ENCODE data around the gene CAMK2D. TPM values are rescaled to one million over a fixed set of nuclear protein-coding genes. Genes with fewer than 3 reads are reported as not detected.

CAMK2D gene
- total RNA-seq, 1 experiment from 2014 or later = 29.5 TPM

GRCh38 chr4:113645771-113646441, 115.6 kb downstream of the CAMK2D start:
- intact Hi-C loops (cut with micrococcal nuclease; ENCODE audit: unreplicated experiment) = no loop called here
- Histone ChIP-seq H3K4me3 (ENCODE audit: low read depth in 2 of 2, low read length in 2 of 2) (peak overlapping the region in 1 of 2 experiments; percentile 14; a peak in 1 of 4 replicates), H3K27ac (ENCODE audit: low read length) (peak overlapping the region; percentile 89), H3K4me1 (ENCODE audit: control insufficient read depth, insufficient read depth, low read length) (peaks cover 47% of the 10 kb centered on the region), H3K36me3 (ENCODE audit: control insufficient read depth, insufficient read depth, low read length) (no peaks in the 10 kb centered on the region), H3K27me3 (ENCODE audit: control insufficient read depth, insufficient read depth, low read length) (no peaks in the 10 kb centered on the region), H3K9me3 (ENCODE audit: control insufficient read depth, insufficient read depth, low read depth, low read length) (no peaks in the 10 kb centered on the region)
- in situ Hi-C loops (cut with HindIII; ENCODE audit: low pct_unique_long_range_greater_than_20kb, low sequenced_read_pairs) = no loop called here
- ATAC-seq (peak; percentile 96), DNase-seq (ENCODE audit: low read depth, low spot score) (peak; percentile 35)
- TF ChIP-seq TCF7L2 (IDR thresholded peaks at IDR 0.05; ENCODE audit: low read depth, low read length) (peak; percentile 98), REST (IDR thresholded peaks at IDR 0.05; ENCODE audit: insufficient read depth in 1 of 2, low read depth in 2 of 2, low read length in 1 of 2) (no peak), SIN3A (IDR thresholded peaks at IDR 0.05; ENCODE audit: borderline replicate concordance, insufficient read depth, low read depth, low read length) (no peak), POLR2AphosphoS5 (IDR thresholded peaks at IDR 0.05; ENCODE audit: low read depth, low read length) (peak; percentile 60; the same call in 1 of the 2 replicates), CTCF (IDR thresholded peaks at IDR 0.05) (no peak)
- BruUV-seq (replicated peaks) = no TSS peak
- ChIA-PET POLR2A (no interaction called here), CTCF (no interaction called here)

DNA sequence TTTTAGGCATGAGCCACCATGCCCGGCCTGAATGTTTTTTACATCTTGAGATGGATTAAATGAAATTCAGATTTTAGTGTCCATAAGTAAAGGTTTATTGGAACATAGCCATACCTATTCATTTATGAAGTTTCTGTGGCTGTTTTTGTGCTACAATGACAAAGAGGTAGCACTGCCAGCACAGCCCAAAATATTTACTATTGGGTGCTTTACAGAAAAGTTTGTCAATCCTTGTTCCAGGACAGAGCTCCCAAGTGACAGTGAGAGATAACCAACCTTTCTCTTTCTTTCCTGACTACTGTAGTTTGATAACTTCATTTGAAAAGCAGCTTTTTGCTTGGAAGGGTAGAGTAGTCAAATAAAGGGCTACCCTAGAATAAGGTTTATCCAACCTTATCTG, 116.2 kb downstream of the CAMK2D start:
- no peak for DNase-seq (ENCODE audit: low read depth, low spot score)
- peak overlapping the region; percentile 89 for H3K27ac ChIP-seq (ENCODE audit: low read length)
- intact Hi-C loops (cut with micrococcal nuclease; ENCODE audit: unreplicated experiment) (no loop called here), in situ Hi-C loops (cut with HindIII; ENCODE audit: low pct_unique_long_range_greater_than_20kb, low sequenced_read_pairs) (no loop called here)
- no peaks in the 10 kb centered on the region for H3K27me3 ChIP-seq (ENCODE audit: control insufficient read depth, insufficient read depth, low read length)
- no peaks in the 10 kb centered on the region for H3K9me3 ChIP-seq (ENCODE audit: control insufficient read depth, insufficient read depth, low read depth, low read length)
- BruUV-seq (replicated peaks) = no TSS peak
- TF ChIP-seq TCF7L2 (IDR thresholded peaks at IDR 0.05; ENCODE audit: low read depth, low read length) = no peak
- TF ChIP-seq REST (IDR thresholded peaks at IDR 0.05; ENCODE audit: insufficient read depth in 1 of 2, low read depth in 2 of 2, low read length in 1 of 2) = no peak
- no peak for TF ChIP-seq CTCF (IDR thresholded peaks at IDR 0.05)
- TF ChIP-seq POLR2AphosphoS5 (IDR thresholded peaks at IDR 0.05; ENCODE audit: low read depth, low read length) = no peak
- no peak for TF ChIP-seq SIN3A (IDR thresholded peaks at IDR 0.05; ENCODE audit: borderline replicate concordance, insufficient read depth, low read depth, low read length)
- ChIA-PET POLR2A (no interaction called here), CTCF (no interaction called here)
- 0 out of 2 replicates have a peak, but pooled peaks have one; percentile 5 for ATAC-seq
- H3K4me3 ChIP-seq (ENCODE audit: low read depth in 2 of 2, low read length in 2 of 2) = no peak overlapping the region
- peaks cover 47% of the 10 kb centered on the region for H3K4me1 ChIP-seq (ENCODE audit: control insufficient read depth, insufficient read depth, low read length)
- no peaks in the 10 kb centered on the region for H3K36me3 ChIP-seq (ENCODE audit: control insufficient read depth, insufficient read depth, low read length)
